ENCODE measurements around the gene ZDHHC8.

The ZDHHC8 gene

DNA sequence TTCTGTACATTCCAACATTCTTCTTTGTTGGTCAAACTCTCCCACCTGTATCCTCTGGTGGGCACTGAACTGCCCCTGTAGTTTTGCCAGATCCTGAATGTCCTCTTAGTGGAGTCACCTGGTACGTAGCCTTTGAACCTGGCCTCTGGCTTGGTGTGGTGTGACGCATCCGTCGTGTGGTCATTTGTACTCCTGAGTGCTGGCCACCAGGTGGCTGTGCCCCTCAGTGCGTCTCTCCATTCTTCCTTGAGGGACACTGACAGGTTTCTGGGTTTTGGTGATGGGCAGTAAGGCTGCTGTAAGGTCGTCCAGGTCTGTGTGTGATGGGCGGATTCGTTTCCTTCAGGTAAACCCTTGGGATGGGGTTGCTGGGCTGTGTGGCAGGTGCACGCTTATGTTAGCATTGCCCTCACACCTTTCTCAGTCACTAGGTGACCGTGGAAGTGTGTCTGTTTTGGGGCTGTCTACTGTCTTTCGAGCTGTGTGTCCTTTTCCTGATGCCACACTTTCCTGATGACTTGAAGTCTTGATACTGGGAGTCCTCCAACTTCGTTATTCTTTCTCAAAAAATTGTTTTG, 29.3 kb upstream of the ZDHHC8 start:
- no peaks in the 10 kb centered on the region for H3K9me3 ChIP-seq (ENCODE audit: control insufficient read depth, low read depth, low read length)
- peaks cover 6% of the 10 kb centered on the region for H3K4me1 ChIP-seq (ENCODE audit: control insufficient read depth, low read depth, low read length)
- H3K9ac ChIP-seq (ENCODE audit: low read length): no peak overlapping the region
- peaks cover 86% of the 10 kb centered on the region for H3K36me3 ChIP-seq (ENCODE audit: control insufficient read depth, low read depth, low read length)
- no peaks in the 10 kb centered on the region for H3K27me3 ChIP-seq (ENCODE audit: control insufficient read depth, insufficient read depth, low read length)
- H3K27ac ChIP-seq (ENCODE audit: low read length): no peak overlapping the region
- no peak overlapping the region for H3K4me3 ChIP-seq (ENCODE audit: low read length)

- Histone ChIP-seq H3K4me3 (ENCODE audit: low read length) (no peak overlapping the region), H3K36me3 (ENCODE audit: control insufficient read depth, low read depth, low read length) (peaks cover 90% of the 10 kb centered on the region), H3K9ac (ENCODE audit: low read length) (no peak overlapping the region), H3K4me1 (ENCODE audit: control insufficient read depth, low read depth, low read length) (peaks cover 1% of the 10 kb centered on the region), H3K27me3 (ENCODE audit: control insufficient read depth, insufficient read depth, low read length) (no peaks in the 10 kb centered on the region), H3K27ac (ENCODE audit: low read length) (no peak overlapping the region), H3K9me3 (ENCODE audit: control insufficient read depth, low read depth, low read length) (no peaks in the 10 kb centered on the region)
These were observed 26.0 kb upstream of the ZDHHC8 start for GRCh38 chr22:20105456-20106204.

DNA sequence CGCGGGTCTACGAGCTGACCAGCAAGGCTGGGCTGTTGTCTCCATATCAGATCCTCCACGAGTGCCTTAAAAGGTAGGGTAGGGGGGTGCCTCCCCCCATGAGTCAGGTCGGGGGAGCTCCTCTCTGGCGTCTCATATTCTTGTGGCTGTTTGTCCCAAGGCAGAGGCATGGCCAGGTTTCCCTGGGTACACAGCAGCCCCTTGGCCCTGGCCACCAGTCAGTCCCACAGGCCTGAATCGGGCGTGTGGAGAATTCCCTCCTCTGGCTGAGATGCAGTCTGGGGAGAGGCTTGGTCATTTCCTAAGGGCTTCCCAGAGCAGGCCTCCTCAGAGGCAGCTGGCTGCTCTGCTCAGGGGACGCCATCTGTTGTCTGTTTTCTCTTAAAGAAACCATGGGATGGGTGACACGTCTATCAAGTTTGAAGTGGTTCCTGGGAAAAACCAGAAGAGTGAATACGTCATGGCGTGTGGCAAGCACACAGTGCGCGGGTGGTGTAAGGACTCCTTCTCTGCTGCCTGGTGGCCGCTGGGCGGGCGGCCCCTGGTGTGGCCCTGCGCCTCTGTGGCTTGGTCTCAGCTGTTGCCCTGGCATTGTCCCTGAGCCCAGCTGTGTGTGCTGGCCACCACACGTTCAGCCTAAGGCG, 25.3 kb upstream of the ZDHHC8 start:
- no peak overlapping the region for H3K27ac ChIP-seq (ENCODE audit: low read length)
- no peaks in the 10 kb centered on the region for H3K9me3 ChIP-seq (ENCODE audit: control insufficient read depth, low read depth, low read length)
- H3K36me3 ChIP-seq (ENCODE audit: control insufficient read depth, low read depth, low read length): peaks cover 89% of the 10 kb centered on the region
- no peaks in the 10 kb centered on the region for H3K4me1 ChIP-seq (ENCODE audit: control insufficient read depth, low read depth, low read length)
- no peaks in the 10 kb centered on the region for H3K27me3 ChIP-seq (ENCODE audit: control insufficient read depth, insufficient read depth, low read length)
- H3K9ac ChIP-seq (ENCODE audit: low read length): no peak overlapping the region
- no peak overlapping the region for H3K4me3 ChIP-seq (ENCODE audit: low read length)

DNA sequence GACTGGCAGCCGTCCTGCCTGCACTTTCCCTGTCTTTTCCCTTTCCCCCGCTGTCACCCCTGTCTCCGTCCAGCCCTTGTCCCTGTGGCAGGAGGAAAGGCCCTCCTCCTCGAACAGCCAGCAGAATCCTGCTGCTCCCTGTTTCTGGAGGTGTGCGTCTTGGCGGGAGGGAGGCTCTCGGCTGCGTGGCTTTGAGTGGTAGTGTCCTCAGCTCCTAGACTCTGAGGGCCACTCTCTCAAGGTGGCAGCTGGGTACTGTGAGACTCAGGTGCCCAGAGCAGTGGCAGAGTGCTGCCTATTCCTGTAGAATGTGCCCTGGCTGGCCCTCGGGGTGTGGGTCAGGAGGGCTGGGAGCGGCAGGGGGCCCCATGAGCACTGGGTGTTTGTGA, 24.8 kb upstream of the ZDHHC8 start:
- H3K4me3 ChIP-seq (ENCODE audit: low read length): no peak overlapping the region
- H3K27ac ChIP-seq (ENCODE audit: low read length): no peak overlapping the region
- peaks cover 85% of the 10 kb centered on the region for H3K36me3 ChIP-seq (ENCODE audit: control insufficient read depth, low read depth, low read length)
- no peaks in the 10 kb centered on the region for H3K27me3 ChIP-seq (ENCODE audit: control insufficient read depth, insufficient read depth, low read length)
- H3K4me1 ChIP-seq (ENCODE audit: control insufficient read depth, low read depth, low read length): no peaks in the 10 kb centered on the region
- H3K9me3 ChIP-seq (ENCODE audit: control insufficient read depth, low read depth, low read length): no peaks in the 10 kb centered on the region
- H3K9ac ChIP-seq (ENCODE audit: low read length): no peak overlapping the region

GRCh38 chr22:20107471-20107901, 24.1 kb upstream of the ZDHHC8 start:
- Histone ChIP-seq H3K27ac (ENCODE audit: low read length) (no peak overlapping the region), H3K4me1 (ENCODE audit: control insufficient read depth, low read depth, low read length) (no peaks in the 10 kb centered on the region), H3K4me3 (ENCODE audit: low read length) (no peak overlapping the region), H3K9me3 (ENCODE audit: control insufficient read depth, low read depth, low read length) (no peaks in the 10 kb centered on the region), H3K36me3 (ENCODE audit: control insufficient read depth, low read depth, low read length) (peaks cover 85% of the 10 kb centered on the region), H3K9ac (ENCODE audit: low read length) (no peak overlapping the region), H3K27me3 (ENCODE audit: control insufficient read depth, insufficient read depth, low read length) (no peaks in the 10 kb centered on the region)

DNA sequence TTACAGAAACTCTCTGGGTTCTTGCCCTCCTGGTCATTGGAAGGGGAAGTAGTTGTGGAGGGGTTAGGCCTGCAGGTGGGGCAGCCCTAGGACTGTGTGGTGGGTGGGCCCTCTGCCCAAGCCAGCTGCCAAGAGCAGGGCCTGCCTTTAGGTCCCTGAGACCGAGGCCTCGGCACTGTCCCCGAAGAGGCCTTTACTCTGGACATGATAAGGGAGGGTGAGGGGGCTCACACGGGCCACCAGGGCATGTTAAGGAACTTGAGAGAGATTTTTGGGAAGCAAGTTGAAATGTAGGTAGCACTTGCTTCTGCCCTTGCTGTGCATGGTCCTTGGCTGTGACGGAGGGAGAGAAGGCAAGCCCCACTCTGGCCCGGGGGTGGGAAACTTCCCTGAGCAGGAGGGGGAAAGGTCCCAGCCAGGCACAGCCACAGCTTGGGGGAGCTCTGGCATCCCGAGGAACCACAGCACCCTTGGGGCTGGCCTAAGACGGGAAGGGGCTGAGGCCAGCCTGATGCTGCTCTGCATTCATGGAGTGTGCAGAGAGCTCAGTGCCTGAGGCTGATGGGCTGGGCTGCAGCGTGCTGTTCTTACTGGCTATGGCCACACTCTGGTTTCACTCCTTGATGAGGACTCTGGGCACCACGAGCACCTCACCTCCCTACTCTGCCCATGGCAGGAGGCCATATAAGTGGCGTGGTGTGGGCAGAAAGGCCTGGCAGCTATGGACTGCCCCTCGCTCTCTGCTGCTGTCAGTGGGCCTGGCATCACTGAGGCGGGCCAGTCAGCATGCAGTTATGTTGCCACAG, 23.4 kb upstream of the ZDHHC8 start:
- Histone ChIP-seq H3K27me3 (ENCODE audit: control insufficient read depth, insufficient read depth, low read length) (no peaks in the 10 kb centered on the region), H3K27ac (ENCODE audit: low read length) (no peak overlapping the region), H3K9ac (ENCODE audit: low read length) (no peak overlapping the region), H3K4me3 (ENCODE audit: low read length) (no peak overlapping the region), H3K4me1 (ENCODE audit: control insufficient read depth, low read depth, low read length) (no peaks in the 10 kb centered on the region), H3K36me3 (ENCODE audit: control insufficient read depth, low read depth, low read length) (peaks cover 82% of the 10 kb centered on the region), H3K9me3 (ENCODE audit: control insufficient read depth, low read depth, low read length) (no peaks in the 10 kb centered on the region)

GRCh38 chr22:20108757-20109230, 22.8 kb upstream of the ZDHHC8 start:
- Histone ChIP-seq H3K9me3 (ENCODE audit: control insufficient read depth, low read depth, low read length) (no peaks in the 10 kb centered on the region), H3K4me1 (ENCODE audit: control insufficient read depth, low read depth, low read length) (no peaks in the 10 kb centered on the region), H3K27me3 (ENCODE audit: control insufficient read depth, insufficient read depth, low read length) (no peaks in the 10 kb centered on the region), H3K36me3 (ENCODE audit: control insufficient read depth, low read depth, low read length) (peaks cover 76% of the 10 kb centered on the region), H3K4me3 (ENCODE audit: low read length) (no peak overlapping the region), H3K9ac (ENCODE audit: low read length) (no peak overlapping the region), H3K27ac (ENCODE audit: low read length) (no peak overlapping the region)

- Histone ChIP-seq H3K9me3 (ENCODE audit: control insufficient read depth, low read depth, low read length) (no peaks in the 10 kb centered on the region), H3K4me3 (ENCODE audit: low read length) (no peak overlapping the region), H3K27me3 (ENCODE audit: control insufficient read depth, insufficient read depth, low read length) (no peaks in the 10 kb centered on the region), H3K4me1 (ENCODE audit: control insufficient read depth, low read depth, low read length) (no peaks in the 10 kb centered on the region), H3K36me3 (ENCODE audit: control insufficient read depth, low read depth, low read length) (peaks cover 76% of the 10 kb centered on the region), H3K27ac (ENCODE audit: low read length) (no peak overlapping the region), H3K9ac (ENCODE audit: low read length) (no peak overlapping the region)
These were observed 21.9 kb upstream of the ZDHHC8 start for GRCh38 chr22:20109411-20110358.

- Histone ChIP-seq H3K36me3 (ENCODE audit: control insufficient read depth, low read depth, low read length) (peaks cover 68% of the 10 kb centered on the region), H3K9ac (ENCODE audit: low read length) (no peak overlapping the region), H3K27me3 (ENCODE audit: control insufficient read depth, insufficient read depth, low read length) (no peaks in the 10 kb centered on the region), H3K4me1 (ENCODE audit: control insufficient read depth, low read depth, low read length) (no peaks in the 10 kb centered on the region), H3K27ac (ENCODE audit: low read length) (no peak overlapping the region), H3K9me3 (ENCODE audit: control insufficient read depth, low read depth, low read length) (no peaks in the 10 kb centered on the region), H3K4me3 (ENCODE audit: low read length) (no peak overlapping the region)
These were observed 21.1 kb upstream of the ZDHHC8 start for GRCh38 chr22:20110359-20110985.

- Histone ChIP-seq H3K36me3 (ENCODE audit: control insufficient read depth, low read depth, low read length) (peaks cover 62% of the 10 kb centered on the region), H3K27ac (ENCODE audit: low read length) (no peak overlapping the region), H3K4me3 (ENCODE audit: low read length) (no peak overlapping the region), H3K9me3 (ENCODE audit: control insufficient read depth, low read depth, low read length) (no peaks in the 10 kb centered on the region), H3K9ac (ENCODE audit: low read length) (no peak overlapping the region), H3K4me1 (ENCODE audit: control insufficient read depth, low read depth, low read length) (no peaks in the 10 kb centered on the region), H3K27me3 (ENCODE audit: control insufficient read depth, insufficient read depth, low read length) (no peaks in the 10 kb centered on the region)
These were observed 20.4 kb upstream of the ZDHHC8 start for GRCh38 chr22:20111045-20111688.

Data from iPS-18a (cell line).